ENCODE results near the gene COTL1. TPM values are rescaled to one million over a fixed set of nuclear protein-coding genes. Genes with fewer than 3 reads are reported as not detected.

COTL1 gene
- total RNA-seq, 4 donors from 2014 or later = 2.8 to 8.7 (median 6.2) TPM

GRCh38 chr16:84652566-84652965 is 34.7 kb upstream of the COTL1 start:
- H3K27me3 ChIP-seq = no peaks in the 10 kb centered on the region
- intact Hi-C loops (cut with DNase I; ENCODE audit: low total_unique reads) (no loop called here), in situ Hi-C loops (cut with MboI; ENCODE audit: low sequenced_read_pairs in 4 of 4) (no loop called here)
- TF ChIP-seq POLR2A (IDR thresholded peaks at IDR 0.05) (no peak), CTCF (IDR thresholded peaks at IDR 0.05 in 4 of 5, conservative IDR thresholded peaks at IDR 0.05 in 1 of 5) (no peak)
- no peak overlapping the region for H3K27ac ChIP-seq
- H3K36me3 ChIP-seq = peaks cover 0 to 19% of the 10 kb centered on the region in 2 donors
- no peak overlapping the region for H3K4me3 ChIP-seq
- H3K4me1 ChIP-seq = peaks cover 8 to 15% of the 10 kb centered on the region in 2 donors
- no peaks in the 10 kb centered on the region for H3K9me3 ChIP-seq
- DNase-seq (no peak), ATAC-seq (no peak)

GRCh38 chr16:84650062-84650991 is 32.4 kb upstream of the COTL1 start:
- Histone ChIP-seq H3K4me3 (no peak overlapping the region), H3K9me3 (no peaks in the 10 kb centered on the region), H3K36me3 (peaks cover 0 to 8% of the 10 kb centered on the region in 2 donors), H3K27me3 (no peaks in the 10 kb centered on the region), H3K27ac (peak overlapping the region in 1 of 4 donors; percentile 81), H3K4me1 (peaks cover 12 to 15% of the 10 kb centered on the region in 2 donors)
- intact Hi-C loops (cut with DNase I; ENCODE audit: low total_unique reads) = no loop called here
- TF ChIP-seq POLR2A (IDR thresholded peaks at IDR 0.05) = no peak
- TF ChIP-seq CTCF (IDR thresholded peaks at IDR 0.05 in 4 of 5, conservative IDR thresholded peaks at IDR 0.05 in 1 of 5) = no peak
- in situ Hi-C loops (cut with MboI; ENCODE audit: low sequenced_read_pairs in 4 of 4) = no loop called here
- no peak for DNase-seq
- ATAC-seq = no peak

- Histone ChIP-seq H3K27me3 (no peaks in the 10 kb centered on the region), H3K4me1 (peaks cover 12 to 15% of the 10 kb centered on the region in 2 donors), H3K9me3 (no peaks in the 10 kb centered on the region), H3K27ac (peak overlapping the region; percentile 66 to 81 (median 76)), H3K36me3 (peaks cover 0 to 8% of the 10 kb centered on the region in 2 donors), H3K4me3 (peak overlapping the region; percentile 62 to 93 (median 74))
- DNase-seq (no peak), ATAC-seq (no peak)
- in situ Hi-C loops (cut with MboI; ENCODE audit: low sequenced_read_pairs in 4 of 4) = loop anchor here in 1 of 4 donors (25.0 kb wide), 1 partner anchor 313 kb away; no protein-coding TSS in a partner anchor
- intact Hi-C loops (cut with DNase I; ENCODE audit: low total_unique reads) = no loop called here
- TF ChIP-seq POLR2A (IDR thresholded peaks at IDR 0.05) (no peak), CTCF (IDR thresholded peaks at IDR 0.05 in 4 of 5, conservative IDR thresholded peaks at IDR 0.05 in 1 of 5) (no peak)
Measured at GRCh38 chr16:84649511-84649861, 31.6 kb upstream of the COTL1 start.

GRCh38 chr16:84648595-84649510 is 31.0 kb upstream of the COTL1 start:
- TF ChIP-seq POLR2A (IDR thresholded peaks at IDR 0.05) (no peak), CTCF (IDR thresholded peaks at IDR 0.05 in 4 of 5, conservative IDR thresholded peaks at IDR 0.05 in 1 of 5) (no peak)
- DNase-seq (peak in 1 of 2 donors; percentile 45), ATAC-seq (peak; percentile 51 to 66)
- H3K4me1 ChIP-seq = peaks cover 12 to 15% of the 10 kb centered on the region in 2 donors
- peaks cover 0 to 8% of the 10 kb centered on the region in 2 donors for H3K36me3 ChIP-seq
- H3K27me3 ChIP-seq = no peaks in the 10 kb centered on the region
- no peaks in the 10 kb centered on the region for H3K9me3 ChIP-seq
- intact Hi-C loops (cut with DNase I; ENCODE audit: low total_unique reads) = no loop called here
- in situ Hi-C loops (cut with MboI; ENCODE audit: low sequenced_read_pairs in 4 of 4) = loop anchor here in 1 of 4 donors (25.0 kb wide), 1 partner anchor 313 kb away; no protein-coding TSS in a partner anchor
- peak overlapping the region; percentile 66 to 81 (median 76) for H3K27ac ChIP-seq
- peak overlapping the region; percentile 62 to 93 (median 74) for H3K4me3 ChIP-seq
